ENCODE data around the gene CLINT1. TPM values are rescaled to one million over a fixed set of nuclear protein-coding genes. Genes with fewer than 3 reads are reported as not detected.
A peak's percentile ranks its signal among the peaks of the same experiment; 100 is the strongest.

Gene CLINT1
- total and polyA plus RNA-seq, 2 of the 13 experiments (the other 11 are each of a cell fraction or from before 2014, with no cell fraction given) = 64.0 to 104 TPM

DNA sequence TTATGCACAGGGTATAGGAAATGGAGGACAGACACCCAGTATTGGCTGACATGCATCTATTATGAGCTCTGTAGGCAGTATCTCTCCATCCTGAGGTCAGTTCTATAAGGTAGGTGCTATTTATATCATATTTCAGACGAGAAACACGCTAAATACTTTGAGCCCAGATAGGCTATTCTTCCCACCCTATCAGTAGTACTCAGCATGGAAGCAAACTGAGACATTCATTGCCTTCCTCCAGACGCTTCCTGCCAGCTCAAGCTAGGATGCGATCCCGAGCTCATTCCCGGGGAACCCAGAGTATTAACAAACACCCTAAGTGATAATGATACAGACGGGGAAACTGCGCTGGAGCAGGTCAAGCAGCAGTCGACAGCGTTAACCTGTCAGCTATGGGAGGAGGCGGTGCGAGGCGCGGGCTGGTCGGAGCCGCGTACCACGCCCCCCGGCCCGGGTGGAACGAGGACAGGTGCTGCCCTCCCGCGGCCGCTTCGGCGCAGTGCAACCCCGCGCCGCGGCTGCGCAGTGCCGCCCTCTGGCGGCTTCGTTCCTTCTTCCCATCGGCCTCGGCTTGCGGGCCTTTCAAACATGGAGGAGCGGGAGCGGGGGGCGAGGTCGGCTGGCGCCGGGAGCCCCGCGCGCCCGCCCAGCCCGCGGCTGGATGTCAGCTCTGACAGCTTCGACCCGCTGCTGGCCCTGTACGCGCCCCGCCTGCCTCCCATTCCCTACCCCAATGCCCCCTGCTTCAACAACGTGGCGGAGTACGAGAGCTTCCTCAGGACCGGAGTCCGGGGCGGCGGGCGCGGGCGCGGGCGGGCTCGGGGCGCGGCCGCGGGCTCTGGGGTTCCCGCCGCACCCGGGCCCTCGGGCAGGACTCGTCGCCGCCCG lies 115.5 kb downstream of the CLINT1 start, which contains the start of gene LSM11:
Gene LSM11 (plus strand): TSS at position 550 of the 888 bp plus-strand sequence. CDS start 39 bp downstream, at position 589.
- POLR2A ChIA-PET = interaction anchor here (2.0 kb wide), 1 partner anchor 12 kb away, joined by 13 read pairs; the partner anchor contains the start of gene THG1L
- Histone ChIP-seq H3K9ac (ENCODE audit: insufficient read depth, low read depth, low read length) (peak within 1 kb of the TSS; percentile 75), H3K36me3 (replicated peaks in 1 of 2; ENCODE audit: control insufficient read depth in 1 of 2, insufficient read depth in 2 of 2, low read length in 2 of 2) (peaks cover 0 to 3% of the 10 kb centered on the region in 2 experiments; a peak in 1 of 5 replicates), H2AFZ (ENCODE audit: low read length) (peak within 1 kb of the TSS; percentile 96), H4K20me1 (ENCODE audit: insufficient read depth, low read length) (no peaks in the 10 kb centered on the region), H3K27ac (ENCODE audit: extremely low read length, insufficient read depth, low read length) (peak within 1 kb of the TSS; percentile 46), H3K9me3 (ENCODE audit: low read length) (no peaks in the 10 kb centered on the region), H3K27me3 (ENCODE audit: control insufficient read depth in 1 of 2, insufficient read depth in 2 of 2, low read length in 2 of 2) (no peaks in the 10 kb centered on the region; a peak in 1 of 5 replicates), H3K4me1 (ENCODE audit: insufficient read depth, low read length) (peaks cover 20% of the 10 kb centered on the region), H3K4me3 (replicated peaks in 1 of 3; ENCODE audit: insufficient read depth in 1 of 3, low read depth in 2 of 3, low read length in 3 of 3) (peak within 1 kb of the TSS; percentile 74 to 88 (median 84)), H3K4me2 (ENCODE audit: low read depth, low read length) (peak within 1 kb of the TSS; percentile 94), H3K79me2 (ENCODE audit: insufficient read depth, low read length) (peaks cover 7% of the 10 kb centered on the region)
- intact Hi-C loops (cut with micrococcal nuclease; ENCODE audit: unreplicated experiment) = loop anchor here (1.0 kb wide), 3 partner anchors 12 to 415 kb away; partner anchors contain the start of gene THG1L
- CTCF ChIA-PET (ENCODE audit: low intra/inter-chr PET ratio, low total read pairs) = interaction anchor here (1.0 to 2.7 kb wide), 6 partner anchors 14 to 489 kb away, joined by 3 to 54 read pairs (median 8); no protein-coding TSS in a partner anchor
- in situ Hi-C loops (cut with HindIII; ENCODE audit: extremely low pct_ligation_motif_present, low pct_unique_long_range_greater_than_20kb) = loop anchor here (5.0 to 25.0 kb wide), 2 partner anchors 71 to 406 kb away; partner anchors contain the start of gene C5orf52
- WGBS (ENCODE audit: low lambda C conversion rate) = 1% methylated on average over 8 of the region's 79 CpGs
- peak; percentile 30 for FAIRE-seq
- DNase-seq (ENCODE audit: low spot score) = peak; percentile 67
- ATAC-seq = peak; percentile 95
- BruUV-seq (replicated peaks) = no TSS peak
- TF ChIP-seq ZBTB42 (CRISPR knock-in tag; IDR thresholded peaks at IDR 0.05) = 0 out of 2 replicates have a peak, but pooled peaks have one; percentile 40
- TF ChIP-seq, protein P1, sequence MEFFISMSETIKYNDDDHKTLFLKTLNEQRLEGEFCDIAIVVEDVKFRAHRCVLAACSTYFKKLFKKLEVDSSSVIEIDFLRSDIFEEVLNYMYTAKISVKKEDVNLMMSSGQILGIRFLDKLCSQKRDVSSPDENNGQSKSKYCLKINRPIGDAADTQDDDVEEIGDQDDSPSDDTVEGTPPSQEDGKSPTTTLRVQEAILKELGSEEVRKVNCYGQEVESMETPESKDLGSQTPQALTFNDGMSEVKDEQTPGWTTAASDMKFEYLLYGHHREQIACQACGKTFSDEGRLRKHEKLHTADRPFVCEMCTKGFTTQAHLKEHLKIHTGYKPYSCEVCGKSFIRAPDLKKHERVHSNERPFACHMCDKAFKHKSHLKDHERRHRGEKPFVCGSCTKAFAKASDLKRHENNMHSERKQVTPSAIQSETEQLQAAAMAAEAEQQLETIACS (CRISPR knock-in tag; IDR thresholded peaks at IDR 0.05) = no peak
- TF ChIP-seq POLR2A (IDR thresholded peaks at IDR 0.05; ENCODE audit: insufficient read depth in 1 of 2, low read depth in 2 of 2, low read length in 2 of 2) = peak; percentile 31 to 39; a peak in 3 of 4 replicates
- TF ChIP-seq ZMYM4 (CRISPR knock-in tag; IDR thresholded peaks at IDR 0.05) = peak; percentile 86
- TF ChIP-seq TARDBP (CRISPR knock-in tag; IDR thresholded peaks at IDR 0.05) = 0 out of 2 replicates have a peak, but pooled peaks have one; percentile 19
- no peak for TF ChIP-seq SMYD3 (CRISPR knock-in tag; IDR thresholded peaks at IDR 0.05)
- 0 out of 2 replicates have a peak, but pooled peaks have one; percentile 43 for TF ChIP-seq ARID2 (CRISPR knock-in tag; IDR thresholded peaks at IDR 0.05; ENCODE audit: borderline replicate concordance)
- TF ChIP-seq CHD4 (IDR thresholded peaks at IDR 0.05; ENCODE audit: borderline replicate concordance, low read length) = no peak
- TF ChIP-seq, protein P2, sequence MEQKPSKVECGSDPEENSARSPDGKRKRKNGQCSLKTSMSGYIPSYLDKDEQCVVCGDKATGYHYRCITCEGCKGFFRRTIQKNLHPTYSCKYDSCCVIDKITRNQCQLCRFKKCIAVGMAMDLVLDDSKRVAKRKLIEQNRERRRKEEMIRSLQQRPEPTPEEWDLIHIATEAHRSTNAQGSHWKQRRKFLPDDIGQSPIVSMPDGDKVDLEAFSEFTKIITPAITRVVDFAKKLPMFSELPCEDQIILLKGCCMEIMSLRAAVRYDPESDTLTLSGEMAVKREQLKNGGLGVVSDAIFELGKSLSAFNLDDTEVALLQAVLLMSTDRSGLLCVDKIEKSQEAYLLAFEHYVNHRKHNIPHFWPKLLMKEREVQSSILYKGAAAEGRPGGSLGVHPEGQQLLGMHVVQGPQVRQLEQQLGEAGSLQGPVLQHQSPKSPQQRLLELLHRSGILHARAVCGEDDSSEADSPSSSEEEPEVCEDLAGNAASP (CRISPR knock-in tag; IDR thresholded peaks at IDR 0.05; ENCODE audit: borderline replicate concordance) = no peak
- no peak for TF ChIP-seq ZNF326 (CRISPR knock-in tag; IDR thresholded peaks at IDR 0.05; ENCODE audit: borderline replicate concordance)
- 0 out of 2 replicates have a peak, but pooled peaks have one; percentile 42 for TF ChIP-seq ZKSCAN8 (CRISPR knock-in tag; IDR thresholded peaks at IDR 0.05; ENCODE audit: borderline replicate concordance)
- TF ChIP-seq SP4 (CRISPR knock-in tag; IDR thresholded peaks at IDR 0.05) = no peak
- TF ChIP-seq, protein P3, sequence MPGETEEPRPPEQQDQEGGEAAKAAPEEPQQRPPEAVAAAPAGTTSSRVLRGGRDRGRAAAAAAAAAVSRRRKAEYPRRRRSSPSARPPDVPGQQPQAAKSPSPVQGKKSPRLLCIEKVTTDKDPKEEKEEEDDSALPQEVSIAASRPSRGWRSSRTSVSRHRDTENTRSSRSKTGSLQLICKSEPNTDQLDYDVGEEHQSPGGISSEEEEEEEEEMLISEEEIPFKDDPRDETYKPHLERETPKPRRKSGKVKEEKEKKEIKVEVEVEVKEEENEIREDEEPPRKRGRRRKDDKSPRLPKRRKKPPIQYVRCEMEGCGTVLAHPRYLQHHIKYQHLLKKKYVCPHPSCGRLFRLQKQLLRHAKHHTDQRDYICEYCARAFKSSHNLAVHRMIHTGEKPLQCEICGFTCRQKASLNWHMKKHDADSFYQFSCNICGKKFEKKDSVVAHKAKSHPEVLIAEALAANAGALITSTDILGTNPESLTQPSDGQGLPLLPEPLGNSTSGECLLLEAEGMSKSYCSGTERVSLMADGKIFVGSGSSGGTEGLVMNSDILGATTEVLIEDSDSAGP (CRISPR knock-in tag; IDR thresholded peaks at IDR 0.05; ENCODE audit: borderline replicate concordance) = peak; percentile 71; the same call in 1 of the 2 replicates
- TF ChIP-seq ZNF614 (CRISPR knock-in tag; IDR thresholded peaks at IDR 0.05; ENCODE audit: borderline replicate concordance) = peak; percentile 85; the same call in 1 of the 2 replicates
- TF ChIP-seq THYN1 (CRISPR knock-in tag; IDR thresholded peaks at IDR 0.05; ENCODE audit: borderline replicate concordance, low read depth) = no peak
- TF ChIP-seq ZNF468 (CRISPR knock-in tag; IDR thresholded peaks at IDR 0.05) = no peak
- TF ChIP-seq NR2F1 (CRISPR knock-in tag; IDR thresholded peaks at IDR 0.05) = no peak
- TF ChIP-seq ZNF7 (CRISPR knock-in tag; IDR thresholded peaks at IDR 0.05) = no peak
- TF ChIP-seq ZNF235 (CRISPR knock-in tag; IDR thresholded peaks at IDR 0.05; ENCODE audit: borderline replicate concordance) = no peak

Data from HepG2 (cell line).